Measurements from ENCODE around the gene ADGRG6.

DNA sequence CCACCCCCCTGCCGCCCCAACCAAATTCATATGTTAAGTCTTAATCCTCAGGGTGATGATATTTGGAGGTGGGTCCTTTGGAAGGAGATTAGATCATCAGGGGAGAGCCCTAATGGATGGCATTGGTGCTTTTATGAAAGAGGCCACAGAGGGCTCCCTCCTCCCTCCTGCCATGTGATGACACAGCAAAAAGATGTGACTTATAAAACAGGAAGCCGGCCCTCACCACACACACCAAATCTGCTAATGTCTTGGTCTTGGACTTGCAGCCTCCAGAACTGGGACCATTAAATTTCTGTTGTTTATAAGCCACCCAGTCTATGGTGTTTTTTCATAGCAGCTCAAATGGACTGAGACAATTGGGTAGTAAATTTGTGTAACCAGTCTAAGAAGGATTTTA, 176.3 kb downstream of the ADGRG6 start:
- no peak for TF ChIP-seq CTCF (IDR thresholded peaks at IDR 0.05 in 8 of 11, conservative IDR thresholded peaks at IDR 0.05 in 3 of 11)
- TF ChIP-seq POLR2A (IDR thresholded peaks at IDR 0.05) = no peak
- TF ChIP-seq POLR2AphosphoS5 (IDR thresholded peaks at IDR 0.05) = no peak
